GM21423 (cell line): ENCODE measurements around the gene STAMBP.
"Not testable (repeated sequence)": the region's sequence is repeated elsewhere in the genome, so short reads cannot be mapped to it uniquely, and the experiment has no call there.

Experiments used
- ATAC-seq: cut with Tn5 transposase; IDR thresholded peaks from one replicate; pipeline ENCODE4 v1.9.1; 2021; ENCODE audit warnings: mild to moderate bottlenecking, moderate library complexity; ENCODE audit not compliant: unreplicated experiment

Gene STAMBP

DNA sequence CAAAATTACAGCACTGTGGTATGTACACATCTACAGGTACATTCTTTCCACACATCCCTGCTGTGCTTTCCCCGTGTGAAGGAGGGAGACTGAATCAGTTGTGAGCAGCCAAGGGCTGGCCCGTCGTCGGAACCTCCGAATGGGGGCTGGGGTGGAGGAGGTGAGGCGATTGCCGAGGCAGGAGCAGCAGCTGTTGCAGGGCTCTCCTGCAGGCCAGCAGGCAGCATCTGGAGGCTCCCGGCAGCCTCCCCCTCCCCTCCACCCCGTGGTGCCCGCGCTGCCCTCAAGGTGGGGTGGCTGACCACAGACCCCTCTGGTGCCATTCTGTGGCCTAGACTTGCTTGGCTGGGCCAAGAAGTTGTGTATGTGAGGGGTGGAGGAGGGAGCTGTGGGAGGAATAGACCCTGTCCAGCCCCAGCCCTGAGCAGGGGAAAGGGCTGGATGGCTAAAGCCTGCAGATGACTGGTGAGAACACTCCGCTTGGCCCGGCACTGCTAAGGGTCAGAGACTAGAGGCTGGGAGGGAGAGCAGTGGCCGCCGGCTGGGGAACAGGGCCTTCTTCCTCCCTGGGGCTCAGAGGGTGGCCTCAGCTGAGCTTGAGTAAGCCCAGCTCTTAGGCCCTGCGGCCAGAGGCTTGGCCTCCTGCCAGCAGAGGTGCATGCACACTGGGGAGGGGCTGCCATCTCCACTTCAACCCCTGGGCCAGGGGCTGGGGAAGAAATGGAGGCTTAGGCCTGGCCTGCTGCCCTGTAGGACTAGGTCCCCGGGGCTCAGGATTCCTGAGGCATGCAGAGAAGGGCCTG lies 7.6 kb downstream of the STAMBP start:
- ATAC-seq = no peak

DNA sequence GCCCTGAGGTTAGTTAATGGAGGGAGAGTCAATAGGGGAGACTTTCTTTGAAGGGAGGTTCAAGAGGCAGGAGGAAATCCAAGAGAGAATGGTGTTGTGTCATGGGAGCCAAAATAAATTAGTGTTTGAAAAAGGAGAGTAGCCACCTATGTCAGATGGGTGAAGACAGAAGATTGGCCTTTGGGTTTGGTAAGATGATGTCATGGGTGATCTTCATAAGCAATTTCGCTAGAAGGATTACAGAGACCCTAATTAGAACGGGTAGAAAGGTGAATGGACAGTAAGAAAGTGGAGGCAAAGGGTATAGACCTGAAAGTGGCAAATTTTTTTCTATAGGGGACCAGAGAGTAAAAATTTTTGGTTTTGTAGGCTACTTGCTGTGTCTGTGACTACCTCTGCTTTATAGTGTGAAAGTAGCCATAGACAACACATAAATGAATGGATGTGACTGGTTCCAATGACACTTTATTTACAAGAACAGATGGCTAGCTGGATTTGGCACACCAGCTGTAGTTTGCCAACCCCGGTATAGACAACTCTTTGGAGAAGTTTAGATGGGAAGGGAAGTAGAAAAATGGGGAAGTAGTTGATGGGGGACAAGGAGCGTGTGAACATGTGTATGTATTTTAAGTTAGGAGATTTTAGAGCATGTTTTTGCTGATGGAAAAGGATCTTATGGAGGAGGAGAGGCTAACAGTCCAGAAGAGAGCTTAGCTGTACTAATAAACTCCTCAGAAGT lies 9.3 kb downstream of the STAMBP start:
- no peak for ATAC-seq

DNA sequence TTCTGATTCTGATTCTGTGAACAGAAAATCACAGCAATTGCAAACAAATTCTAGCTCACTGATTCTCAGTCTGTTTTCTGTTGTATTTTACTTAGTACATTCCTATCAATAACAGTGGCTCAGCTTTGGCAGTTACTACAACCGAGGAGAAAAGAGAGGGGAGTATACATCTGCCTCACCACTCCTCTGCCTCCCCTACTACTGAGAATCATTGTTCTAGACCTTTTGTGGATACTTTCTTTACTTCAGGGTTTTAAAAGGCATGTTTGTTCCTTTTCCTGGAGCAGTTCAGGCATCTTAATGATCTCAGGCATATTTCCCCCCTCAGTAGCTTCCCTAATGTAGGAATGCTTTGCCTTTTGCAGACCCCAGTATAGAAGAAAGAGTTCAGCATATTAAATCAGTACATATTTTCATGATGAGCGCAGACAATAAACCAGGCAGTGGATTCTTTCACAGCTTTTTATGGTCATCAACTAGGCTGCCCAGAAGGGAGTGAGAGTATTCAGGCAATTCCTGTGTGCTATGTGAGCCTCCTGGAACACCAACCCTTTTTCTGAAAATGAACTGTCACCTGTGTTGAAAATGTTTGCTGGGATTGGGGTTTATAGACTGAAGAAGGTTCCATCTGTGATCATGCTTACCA lies 10.3 kb downstream of the STAMBP start:
- ATAC-seq = no peak

DNA sequence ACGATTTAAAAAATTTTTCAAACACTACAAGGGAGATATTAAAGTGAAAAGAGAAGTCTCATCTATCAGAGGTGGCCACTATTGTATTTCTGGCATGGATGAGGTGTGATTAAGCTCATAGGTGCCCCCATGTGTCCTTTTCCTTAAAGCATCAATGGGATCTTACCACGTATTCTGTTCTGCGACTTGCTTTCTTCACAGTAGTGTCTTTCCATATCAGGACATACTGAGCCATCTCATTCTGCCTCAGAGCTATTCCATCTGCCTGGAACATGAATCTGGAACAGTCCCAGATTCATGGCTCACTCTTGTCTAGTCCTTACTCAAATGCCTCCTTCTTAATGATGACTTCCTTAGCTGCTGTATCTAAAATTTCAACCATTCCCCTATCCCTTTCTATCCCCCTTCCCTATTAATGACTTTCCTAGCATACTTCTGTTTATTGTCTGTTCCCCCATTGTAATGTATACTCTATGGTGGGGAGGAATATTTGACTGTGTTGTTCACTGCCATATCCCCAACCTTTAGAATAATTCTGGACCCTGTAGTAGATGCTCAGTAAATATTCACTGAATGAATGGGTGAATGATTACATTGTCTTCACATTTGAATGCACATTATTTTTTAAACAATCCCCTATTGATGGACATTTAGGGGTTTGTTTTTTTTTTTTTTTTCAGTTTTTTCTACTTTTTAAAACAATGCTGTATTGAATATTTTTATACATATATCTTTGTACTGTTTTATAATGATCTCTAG lies 11.1 kb downstream of the STAMBP start:
- no peak for ATAC-seq

DNA sequence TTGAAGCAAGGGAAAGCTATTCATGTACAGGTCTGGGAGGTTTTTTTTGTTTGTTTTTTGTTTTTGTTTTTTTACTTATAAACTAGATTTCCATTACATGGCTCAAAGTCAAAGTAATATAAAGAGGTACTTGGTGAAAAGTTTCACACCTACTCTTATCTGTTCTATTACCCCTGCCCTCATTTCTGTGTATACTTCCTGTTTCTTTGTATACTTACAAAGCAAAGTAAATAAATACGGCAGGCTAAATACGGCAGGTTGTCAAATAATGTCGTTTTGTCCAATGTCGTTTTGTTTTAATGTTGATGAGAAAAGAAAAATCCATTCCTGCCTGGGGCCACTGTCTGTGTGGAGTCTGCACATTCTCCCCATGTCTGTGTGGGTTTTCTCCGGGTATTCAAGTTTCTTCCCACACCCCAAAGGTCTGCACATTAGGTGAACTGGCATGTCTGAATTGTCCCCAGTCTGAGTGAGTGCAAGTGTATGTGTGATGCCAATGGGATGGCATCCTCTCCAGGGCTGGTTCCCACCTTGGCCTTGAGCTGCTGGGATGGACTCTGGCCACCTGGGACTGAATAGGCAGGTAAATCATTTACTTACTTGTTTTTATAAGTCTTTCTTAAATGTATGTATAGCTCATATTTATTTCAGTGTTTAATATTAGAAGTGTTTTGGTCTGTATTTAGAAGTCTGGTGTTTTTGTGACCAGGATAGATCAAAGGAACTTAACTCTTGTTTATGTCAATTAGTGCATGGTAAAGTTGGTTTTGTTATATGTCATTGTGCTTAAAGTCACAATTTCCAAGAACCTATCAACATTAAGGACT lies 13.4 kb downstream of the STAMBP start:
- ATAC-seq = no peak

DNA sequence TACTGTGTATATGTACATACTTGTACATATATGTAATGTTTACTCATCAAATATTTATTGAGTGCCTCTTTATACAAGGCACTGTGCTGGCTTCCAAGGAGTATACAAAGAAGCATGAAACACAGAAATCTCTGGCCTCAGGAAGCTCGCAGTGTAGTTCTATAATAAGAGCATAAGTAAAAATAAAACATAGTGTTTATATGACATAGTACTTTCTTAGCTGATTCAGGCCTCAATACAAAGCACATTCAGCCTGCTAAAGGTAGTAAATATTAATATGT lies 13.9 kb downstream of the STAMBP start:
- no peak for ATAC-seq

DNA sequence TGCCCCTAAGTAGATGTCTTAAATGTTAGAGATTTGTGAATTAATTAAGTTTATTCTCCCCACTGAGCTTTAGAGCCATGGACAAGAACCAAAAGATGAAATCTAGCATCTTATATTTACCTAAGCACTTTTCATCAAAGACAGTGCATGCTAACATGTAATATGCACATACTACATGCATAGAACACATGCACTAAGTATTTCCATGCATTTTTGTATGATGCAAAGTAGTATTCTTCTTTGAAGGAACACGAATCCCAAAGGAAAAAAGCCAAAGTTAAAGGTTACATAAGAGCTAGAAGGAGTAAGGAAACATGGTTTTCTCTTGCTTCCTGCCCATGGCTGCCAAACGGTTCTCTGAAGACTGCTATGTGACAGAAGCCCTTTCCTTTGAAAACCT lies 15.3 kb downstream of the STAMBP start:
- ATAC-seq = no peak

DNA sequence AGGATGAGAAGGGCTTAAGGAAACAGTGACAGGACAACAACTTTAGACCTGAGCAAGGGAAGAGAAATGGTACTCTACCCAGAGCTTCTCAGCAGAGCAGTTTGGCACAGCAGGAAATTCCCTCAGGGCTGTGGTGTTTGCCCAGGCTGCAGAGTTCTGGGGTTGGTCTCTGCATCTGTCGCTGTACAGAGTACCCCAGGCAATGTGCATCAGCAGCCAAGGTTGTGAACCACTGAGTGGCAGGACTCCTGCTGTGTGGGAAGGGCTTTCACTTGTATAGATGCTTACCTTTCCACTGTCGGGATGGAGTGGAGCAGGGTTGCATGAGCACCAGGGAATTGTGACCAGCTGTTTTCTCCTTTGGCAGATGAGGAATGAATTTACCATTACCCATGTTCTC lies 21.2 kb downstream of the STAMBP start:
- ATAC-seq = no peak

DNA sequence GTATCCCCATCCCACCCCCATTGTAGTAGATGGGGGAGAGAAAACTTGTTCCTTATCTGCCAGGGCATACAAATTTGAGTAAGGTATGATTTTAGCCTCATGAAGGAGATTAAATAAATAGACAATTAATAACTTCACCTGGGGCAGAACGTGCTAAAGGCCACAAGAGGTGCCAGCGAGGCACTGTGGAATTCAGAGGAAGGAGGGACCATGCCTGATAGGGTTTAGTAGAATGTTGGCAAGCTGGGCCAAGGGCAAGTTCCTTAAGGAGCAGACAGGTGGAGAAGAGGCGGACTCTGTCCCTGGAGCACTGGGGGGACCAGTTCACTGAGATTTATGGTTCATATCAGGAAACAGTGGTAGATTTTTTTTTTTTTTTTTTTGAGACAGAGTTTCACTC lies 22.5 kb downstream of the STAMBP start:
- ATAC-seq = no peak

DNA sequence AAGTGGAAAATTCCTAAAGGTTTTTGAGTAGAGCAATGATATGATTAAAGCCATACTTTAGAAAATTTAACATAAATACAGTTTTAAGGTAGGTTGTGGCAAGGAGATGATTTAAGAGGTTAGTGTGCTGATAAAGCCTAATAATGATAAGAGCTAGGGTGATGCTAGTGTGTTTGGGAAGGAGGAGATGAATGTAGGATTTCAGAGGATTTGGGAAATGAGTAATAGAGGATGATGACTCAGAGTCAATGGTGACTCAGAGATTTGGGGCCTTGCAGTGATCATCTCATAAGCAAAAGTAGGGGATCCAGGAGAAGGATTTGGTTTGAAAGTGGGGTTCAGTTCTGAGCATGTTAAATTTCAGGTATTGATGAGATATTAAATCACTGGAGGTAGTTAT lies 23.3 kb downstream of the STAMBP start:
- no peak for ATAC-seq

DNA sequence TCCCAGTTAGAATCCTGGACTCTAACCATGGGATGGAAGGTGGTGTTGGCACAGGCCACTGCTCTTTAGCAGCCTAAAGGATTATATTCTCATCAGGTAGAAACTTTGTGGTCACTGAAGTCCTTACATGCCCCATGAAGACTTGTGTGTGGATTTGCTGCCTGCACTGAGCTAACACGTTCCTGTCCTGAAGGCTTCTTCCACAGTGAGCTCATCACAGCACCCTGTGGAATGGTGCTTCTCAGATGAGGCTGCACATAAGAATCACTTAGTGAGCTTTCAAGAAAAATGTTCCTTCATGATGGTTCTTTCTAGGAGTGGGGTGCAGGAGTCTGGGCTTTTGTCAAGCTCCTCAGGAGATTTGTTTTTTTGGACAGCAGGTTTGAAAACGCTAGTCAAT lies 26.8 kb downstream of the STAMBP start:
- ATAC-seq = no peak

DNA sequence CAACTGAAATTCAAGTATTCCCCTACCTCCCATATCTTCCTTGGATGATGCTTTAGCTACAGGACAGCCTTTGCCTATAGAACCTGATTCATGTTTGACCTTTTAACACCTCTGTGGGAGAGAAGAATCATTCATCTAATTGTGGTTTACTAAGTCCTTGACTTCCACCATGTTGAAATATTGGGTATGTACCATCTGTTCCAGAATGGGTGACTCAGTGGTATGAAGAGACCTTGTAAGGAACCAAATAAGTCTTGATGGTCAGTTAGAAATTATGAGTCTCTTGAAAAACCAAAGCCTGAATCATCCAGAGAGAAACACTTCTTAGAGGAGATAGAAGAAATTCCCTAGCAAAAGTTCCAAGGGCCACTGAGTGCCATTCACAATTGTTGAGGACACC lies 27.5 kb downstream of the STAMBP start:
- no peak for ATAC-seq

DNA sequence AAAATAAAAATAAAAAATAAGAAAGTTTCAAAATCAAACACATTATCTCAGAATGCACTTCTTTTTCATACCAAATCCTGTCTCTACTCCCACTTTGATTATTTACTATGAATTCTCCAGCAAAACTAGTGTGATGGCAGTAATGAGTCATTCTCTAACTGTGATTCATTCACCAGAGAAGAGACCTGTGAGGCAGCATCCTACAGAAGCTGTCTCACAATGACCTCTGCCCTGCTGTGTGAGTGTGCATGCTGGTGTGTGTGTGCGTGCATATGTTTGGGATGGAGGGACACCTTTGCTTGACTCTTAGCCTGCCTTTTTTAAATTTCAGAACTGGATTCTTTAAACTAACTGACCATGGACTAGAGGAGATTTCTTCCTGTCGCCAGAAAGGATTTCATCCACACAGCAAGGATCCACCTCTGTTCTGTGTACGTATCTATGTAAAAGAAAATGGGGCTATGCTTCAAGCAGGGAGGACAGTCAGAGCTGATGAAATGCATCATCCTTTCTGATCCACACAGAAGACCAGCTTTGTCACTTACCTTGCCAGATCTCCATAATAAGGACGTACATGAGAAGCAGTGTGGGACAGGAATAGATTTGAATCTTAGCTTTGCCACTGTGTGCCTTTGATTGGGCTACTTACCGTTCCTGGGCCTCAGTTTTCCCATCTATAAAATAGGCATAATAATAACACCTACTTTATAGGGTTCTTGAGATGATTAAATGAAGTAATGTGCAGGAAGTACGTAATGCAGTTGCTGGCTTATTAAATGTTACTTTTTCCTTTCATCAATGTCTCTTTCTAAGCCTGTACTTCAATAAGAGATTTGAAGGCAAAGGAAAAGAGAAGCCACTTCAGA lies 31.2 kb downstream of the STAMBP start:
- no peak for ATAC-seq

DNA sequence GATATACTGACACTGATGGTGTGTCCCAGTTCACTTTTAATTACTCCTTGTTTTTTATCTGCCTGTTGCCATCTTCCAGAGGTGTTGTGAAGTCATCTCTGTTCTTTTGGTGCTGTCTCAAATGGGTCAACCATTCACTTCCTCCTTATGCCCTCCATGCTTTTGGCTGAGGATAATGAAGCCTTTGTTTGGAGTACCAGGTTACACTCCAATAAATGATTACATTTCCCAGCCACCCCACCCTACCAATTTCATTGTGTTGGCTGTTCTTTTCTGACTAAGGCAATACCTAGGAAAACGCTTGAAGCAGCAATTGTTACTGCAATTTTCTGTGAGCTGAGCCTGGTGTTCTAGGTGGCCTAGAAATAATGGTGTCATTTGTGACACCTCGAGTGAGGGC lies 34.2 kb downstream of the STAMBP start:
- no peak for ATAC-seq

DNA sequence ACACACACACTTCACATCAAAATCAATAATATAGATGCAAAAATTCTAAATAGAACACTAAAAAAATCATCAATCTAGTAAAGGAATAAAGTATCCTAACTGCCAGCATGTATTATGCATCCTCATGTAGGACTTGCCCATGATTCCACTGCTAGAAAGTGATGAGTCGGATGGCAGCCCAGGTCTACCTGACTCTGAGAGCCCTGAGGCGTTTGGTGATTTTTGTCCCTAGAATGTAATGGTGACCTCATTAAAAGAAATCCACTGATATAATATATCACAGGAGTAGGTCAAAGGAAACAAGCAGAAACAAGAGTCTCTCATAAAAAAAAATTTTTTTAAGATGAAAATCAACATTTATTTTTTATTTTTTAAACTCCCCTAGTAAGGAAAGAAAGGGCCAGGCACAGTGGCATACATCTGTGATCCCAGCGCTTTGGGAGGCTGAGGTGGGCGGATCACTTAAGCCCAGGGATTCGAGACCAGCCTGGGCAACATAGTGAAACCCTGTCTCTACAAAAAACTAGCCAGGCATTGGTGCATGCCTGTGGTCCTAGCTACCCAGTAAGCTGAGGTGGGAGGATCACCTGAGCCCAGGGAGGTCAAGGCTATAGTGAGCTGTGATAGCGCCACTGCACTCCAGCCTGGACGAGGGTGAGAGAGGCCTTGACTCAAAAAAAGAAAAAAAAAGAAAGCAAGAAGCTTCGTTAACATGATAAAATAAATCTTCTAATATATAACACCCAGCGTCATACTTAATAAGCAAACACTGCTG lies 39.6 kb downstream of the STAMBP start:
- ATAC-seq = no peak

DNA sequence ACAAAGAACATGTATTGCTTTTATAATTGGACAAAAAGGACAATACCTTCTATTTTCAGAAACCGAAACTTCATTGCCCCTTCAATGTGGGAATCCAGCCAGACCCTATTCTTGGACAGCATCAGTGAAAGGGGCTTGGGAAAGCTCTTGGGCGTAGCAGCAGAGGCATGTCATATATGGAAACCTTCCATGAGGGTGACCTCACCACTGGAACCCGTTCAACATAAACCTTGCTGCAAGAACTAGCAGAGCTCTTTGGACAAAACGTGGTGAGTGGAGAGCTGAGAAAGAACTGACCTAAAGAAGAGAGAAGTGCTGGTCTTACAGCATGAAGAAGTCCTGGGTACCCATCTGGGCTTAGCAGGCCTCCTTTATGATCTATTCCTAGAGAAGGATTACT lies 41.3 kb downstream of the STAMBP start:
- ATAC-seq = no peak

DNA sequence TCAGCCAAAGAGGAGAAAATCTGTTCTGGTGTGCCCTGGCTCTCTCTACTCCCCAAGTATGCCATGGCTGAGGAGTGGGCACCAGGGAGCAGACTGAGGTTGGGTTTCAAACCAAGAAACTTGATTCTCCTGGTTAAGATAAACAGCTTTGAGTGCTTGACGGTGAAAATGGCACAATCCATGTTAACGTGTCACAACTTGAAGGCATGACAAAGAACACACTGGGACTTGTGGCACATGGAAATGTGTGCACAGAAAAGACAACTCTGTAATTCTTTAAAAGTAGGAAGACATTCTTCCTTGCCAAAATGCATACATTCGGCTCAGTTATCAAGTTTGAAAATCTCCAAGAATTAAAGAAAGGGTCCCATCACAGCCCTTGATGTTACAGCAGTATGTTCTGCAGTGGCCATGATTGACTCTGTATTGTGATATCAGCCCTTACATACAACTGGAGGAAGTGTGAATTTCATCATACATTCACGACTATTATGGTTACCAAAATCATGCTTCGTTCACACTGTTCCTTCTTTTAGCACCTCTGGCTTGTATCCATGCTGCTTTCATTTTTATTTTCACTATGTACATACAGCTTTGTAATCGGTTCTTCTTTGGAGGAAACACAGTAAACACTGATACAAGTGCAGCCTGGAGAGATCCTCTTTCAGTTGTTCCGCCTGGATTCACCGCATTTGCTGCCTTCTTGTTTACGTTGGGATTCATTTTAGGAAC lies 48.5 kb downstream of the STAMBP start:
- peak; percentile 56 for ATAC-seq

DNA sequence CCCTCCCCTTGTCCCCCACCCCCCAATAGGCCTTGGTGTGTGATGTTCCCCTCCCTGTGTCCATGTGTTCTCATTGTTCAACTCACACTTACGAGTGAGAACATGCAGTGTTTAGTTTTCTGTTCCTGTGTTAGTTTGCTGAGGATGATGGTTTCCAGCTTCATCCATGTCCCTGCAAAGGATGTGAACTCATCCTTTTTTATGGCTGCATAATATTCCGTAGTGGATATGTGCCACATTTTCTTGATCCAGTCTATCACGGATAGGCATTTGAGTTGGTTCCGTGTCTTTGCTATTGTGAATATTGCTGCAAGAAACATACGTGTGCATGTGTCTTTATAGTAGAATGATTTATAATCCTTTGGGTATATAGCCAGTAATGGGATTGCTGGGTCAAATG lies 49.2 kb downstream of the STAMBP start:
- not testable (repeated sequence) for ATAC-seq
